ENCODE measurements around the gene C9orf43.
A peak's percentile ranks its signal among the peaks of the same experiment; 100 is the strongest.
"Not testable (repeated sequence)": the region's sequence is repeated elsewhere in the genome, so short reads cannot be mapped to it uniquely, and the experiment has no call there.

The C9orf43 gene

GRCh38 chr9:113417370-113417769, 6.8 kb downstream of the C9orf43 start:
- DNase-seq: no peak

GRCh38 chr9:113421726-113422125, 11.2 kb downstream of the C9orf43 start:
- no peak for DNase-seq

- no peak for DNase-seq
Measured at GRCh38 chr9:113425072-113425471, 14.5 kb downstream of the C9orf43 start.

DNA sequence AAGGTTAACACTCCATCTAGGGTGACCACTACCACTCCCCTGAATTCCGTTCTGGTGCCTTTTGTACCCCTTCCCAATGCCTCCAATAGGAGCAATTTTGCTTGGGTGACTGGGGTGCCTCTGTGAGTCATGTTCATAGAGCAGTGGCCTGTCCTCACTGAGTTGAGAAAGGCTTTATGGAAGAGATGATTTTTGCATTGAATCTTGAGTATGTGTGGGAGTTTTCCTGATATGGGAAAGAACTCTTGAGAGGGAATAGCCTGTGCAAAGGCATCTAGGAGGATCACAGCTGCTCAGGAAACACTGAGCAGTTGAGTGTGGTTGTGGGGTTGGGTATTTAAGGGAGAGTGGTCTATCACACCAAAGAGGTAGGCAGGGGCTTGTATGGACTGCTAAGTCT, 16.2 kb downstream of the C9orf43 start:
- DNase-seq: no peak

DNA sequence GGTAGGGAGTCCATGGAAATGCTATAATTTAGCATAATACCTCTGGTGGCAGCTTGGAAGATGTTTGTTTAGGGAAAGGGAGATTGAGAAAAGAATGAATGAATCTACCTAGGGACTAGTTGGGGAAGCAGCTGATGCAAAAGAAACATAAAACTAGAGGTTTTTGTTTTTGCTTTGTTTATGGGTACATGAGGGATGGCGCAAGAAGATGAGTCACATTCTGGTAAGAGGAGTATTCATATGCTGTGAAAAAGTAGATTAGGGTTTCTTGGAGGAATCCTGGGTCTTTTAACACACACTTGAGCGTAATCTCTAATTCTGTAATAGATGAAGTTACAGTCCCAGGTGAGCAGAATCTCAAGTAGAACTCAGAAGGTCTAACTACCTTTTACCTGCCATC, 17.1 kb downstream of the C9orf43 start:
- no peak for DNase-seq

DNA sequence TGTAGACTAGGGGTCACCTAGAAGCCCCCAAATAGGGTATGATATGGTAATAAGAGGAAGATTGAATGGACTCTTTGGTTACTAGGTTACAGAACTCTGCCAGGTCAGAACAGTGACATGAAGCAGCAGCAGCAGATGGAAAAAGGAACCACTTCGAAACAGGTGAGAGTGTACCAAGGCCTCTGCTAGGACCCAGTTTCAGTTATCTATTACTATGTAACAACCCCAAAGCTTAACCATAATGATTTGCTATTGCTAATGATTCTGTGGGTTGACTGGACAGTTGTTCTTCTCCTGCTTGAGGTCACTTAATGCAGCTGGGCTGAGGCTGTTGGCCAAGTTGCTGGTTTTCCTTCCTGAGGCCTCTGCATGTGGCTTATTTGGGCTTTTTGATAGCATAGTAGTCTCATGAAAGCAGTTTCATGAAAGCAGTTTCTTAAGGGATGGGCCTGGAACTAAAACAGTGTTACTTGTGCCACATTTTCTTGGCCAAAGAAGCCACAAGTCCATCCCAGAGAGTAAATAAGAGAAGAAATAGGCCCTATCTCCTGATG, 17.6 kb downstream of the C9orf43 start:
- no peak for DNase-seq

GRCh38 chr9:113431191-113431590, 20.6 kb downstream of the C9orf43 start:
- DNase-seq: no peak

DNA sequence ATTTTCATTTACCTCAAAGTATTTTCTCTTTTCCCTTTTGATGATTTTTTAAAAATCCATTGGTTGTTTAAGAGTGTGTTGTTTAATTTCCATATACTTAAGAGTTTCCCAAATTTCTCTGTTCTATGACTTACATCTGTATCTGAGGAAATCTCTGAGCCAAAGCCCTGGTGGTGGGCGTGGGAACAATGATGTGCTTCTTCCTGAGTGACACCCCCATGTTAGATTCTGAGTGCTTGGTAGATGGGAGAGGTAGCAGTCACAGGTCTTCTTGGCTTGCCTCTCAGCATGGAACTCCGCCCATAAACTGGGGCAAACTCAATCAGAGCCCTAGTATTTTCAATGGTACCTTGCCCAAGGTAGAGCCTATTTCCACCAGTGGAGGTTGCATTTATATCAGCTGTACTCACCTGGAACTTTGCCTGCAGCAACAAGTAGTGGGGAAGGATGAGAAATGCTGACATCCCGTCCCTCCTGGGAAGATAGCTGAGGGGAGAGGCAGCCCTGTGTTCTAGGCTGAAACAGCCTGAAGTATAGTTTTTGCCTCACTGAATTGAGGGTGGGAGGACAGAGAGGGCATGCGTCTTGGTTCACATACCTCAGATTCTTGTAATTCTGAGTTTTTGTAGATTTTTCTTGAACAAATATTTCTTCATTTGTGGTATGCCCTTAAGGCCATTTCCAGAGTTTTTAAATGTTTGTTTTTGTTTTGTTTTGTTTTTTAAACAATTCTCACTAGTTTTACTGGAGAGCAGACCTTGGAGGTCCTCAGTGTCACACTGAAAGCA, 26.4 kb downstream of the C9orf43 start:
- DNase-seq: no peak

DNA sequence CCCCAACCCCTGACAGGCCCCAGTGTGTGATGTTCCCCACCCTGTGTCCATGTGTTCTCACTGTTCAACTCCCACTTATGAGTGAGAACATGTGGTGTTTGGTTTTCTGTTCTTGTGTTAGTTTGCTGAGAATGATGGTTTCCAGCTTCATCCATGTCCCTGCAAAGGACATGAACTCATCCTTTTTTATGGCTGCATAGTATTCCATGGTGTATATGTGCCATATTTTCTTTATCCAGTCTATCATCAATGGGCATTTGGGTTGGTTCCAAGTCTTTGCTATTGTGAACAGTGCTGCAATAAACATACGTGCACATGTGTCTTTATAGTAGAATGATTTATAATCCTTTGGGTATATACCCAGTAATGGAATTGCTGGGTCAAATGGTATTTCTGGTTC, 27.2 kb downstream of the C9orf43 start:
- DNase-seq: not testable (repeated sequence)

DNA sequence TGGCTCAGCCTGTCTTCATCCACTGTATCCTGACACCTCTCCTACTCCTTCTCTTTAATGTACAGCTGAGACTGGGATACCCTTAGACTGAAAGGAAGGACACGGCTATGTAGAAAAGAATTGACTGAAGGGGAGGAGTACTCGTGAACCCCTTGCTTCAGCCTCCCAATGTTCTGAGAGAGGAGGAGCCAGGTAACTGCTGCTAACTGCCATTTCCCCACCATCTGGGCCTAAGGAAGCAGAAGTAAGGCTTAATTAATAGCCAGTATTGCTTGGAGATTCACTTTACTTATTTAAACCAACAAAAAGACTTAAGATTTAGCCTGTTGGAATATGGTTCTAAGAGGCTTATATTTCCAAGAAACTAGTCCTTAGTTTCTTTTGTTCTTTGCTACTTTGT, 34.2 kb downstream of the C9orf43 start:
- no peak for DNase-seq

- peak; percentile 16 for DNase-seq
Measured at GRCh38 chr9:113446323-113446740, 35.8 kb downstream of the C9orf43 start.

- no peak for DNase-seq
Measured at GRCh38 chr9:113449376-113449775, 38.8 kb downstream of the C9orf43 start.

GRCh38 chr9:113452113-113452605, 41.6 kb downstream of the C9orf43 start:
- DNase-seq: no peak

DNA sequence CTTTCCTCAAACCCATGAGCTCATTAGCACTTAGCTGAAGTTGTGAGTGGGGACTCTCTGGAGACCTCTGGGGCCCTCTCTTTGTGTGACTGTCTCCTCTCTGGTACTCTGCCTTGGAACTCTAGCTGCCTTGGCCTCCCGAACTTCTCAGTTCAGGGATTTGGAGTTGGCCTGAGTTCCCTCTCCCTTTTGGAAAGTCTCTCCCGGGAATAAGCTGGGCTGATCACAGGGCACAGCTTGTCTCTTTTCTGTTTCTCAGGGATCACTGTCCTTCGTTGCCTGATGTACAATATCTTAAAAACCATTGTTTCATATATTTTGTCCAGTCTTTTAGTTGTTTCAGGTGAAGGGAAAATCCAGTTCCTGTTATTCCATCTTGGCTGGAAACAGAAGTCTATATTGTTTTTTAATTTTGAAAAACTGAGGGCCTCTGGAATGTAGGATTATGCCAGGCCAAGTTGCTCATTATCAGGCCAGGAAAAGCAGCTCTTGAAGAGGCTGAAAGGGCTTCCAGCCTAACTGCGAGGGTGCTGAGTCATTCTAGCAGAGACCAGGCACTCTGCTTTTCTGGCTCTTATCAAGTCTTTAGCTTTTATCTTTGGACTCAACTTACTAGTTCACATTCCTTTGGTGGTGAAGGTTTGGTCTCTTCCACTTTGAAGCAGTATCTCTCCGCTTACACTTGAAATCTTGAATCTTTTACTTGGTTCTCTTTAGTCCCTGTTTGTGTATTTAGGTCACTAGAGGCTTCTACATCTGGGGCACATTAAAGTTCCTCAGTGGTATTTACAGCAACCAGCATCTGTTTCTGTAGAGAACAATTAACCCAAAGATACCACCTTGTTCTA, 44.6 kb downstream of the C9orf43 start:
- no peak for DNase-seq

- DNase-seq: no peak
Measured at GRCh38 chr9:113456235-113456634, 45.7 kb downstream of the C9orf43 start.

DNA sequence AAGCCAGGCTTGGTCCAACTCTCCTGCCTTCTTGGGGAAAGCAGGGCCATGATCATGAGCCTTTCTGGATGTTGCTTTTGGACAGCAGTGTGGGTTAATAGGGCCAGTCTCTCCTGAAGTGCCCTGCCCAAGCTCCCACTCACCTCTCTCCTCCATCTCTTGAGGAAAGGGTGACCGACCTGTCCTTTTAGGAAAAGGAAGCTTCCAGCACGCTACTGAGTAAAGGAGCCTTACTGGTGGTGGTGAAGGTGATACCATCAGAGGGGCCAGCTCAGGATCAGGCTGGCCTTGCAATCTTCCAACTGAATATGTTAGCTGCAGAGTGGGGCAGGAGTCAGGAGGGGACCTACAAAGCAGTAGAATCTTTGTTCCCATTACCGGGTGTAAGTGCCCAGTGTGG, 50.7 kb downstream of the C9orf43 start:
- DNase-seq: no peak

DNA sequence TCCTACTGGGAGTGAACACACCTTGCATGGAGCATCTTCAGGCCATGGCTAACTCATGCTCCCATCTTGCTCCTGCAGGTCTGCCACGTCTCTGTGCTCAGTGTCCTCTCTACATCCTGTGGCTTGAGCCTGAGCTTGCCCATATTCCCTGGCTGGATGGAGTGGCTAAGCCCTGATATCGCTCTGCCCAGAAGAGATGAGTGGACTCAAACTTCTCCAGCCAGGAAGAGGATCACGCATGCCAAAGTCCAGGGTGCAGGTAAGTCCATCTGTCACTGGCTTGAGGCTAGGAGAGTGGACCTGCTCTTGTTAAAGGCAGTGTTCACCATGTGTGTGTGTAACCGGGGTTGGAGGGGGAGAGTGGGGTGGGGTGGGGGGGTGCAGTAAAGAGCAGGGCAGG, 51.4 kb downstream of the C9orf43 start:
- no peak for DNase-seq

DNA sequence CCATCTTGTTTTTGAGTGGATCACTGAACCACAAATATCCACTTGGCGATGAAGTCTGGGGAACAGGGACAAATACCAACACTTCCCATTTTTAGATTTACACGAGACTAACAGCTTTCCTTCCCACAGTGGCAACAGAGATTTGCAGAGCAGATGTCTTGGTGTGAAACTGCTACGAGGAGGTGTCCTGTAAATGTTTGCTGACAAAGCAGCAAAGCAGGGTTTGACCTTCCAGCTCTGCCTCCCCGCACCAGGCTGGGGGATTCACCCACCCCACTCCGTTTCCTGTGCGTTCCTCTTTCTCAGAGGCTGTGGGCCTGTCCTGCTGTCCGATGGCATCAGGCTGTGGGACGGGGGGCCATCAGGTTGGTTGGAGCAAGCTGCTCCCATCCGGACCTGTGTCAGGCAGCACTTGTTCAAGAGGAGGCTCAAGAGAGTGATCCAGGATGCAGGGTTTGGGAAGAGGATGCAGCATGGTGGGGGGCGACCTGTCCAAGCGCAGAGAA, 52.3 kb downstream of the C9orf43 start:
- no peak for DNase-seq

- DNase-seq: peak; percentile 83
Measured at GRCh38 chr9:113463418-113464285, 53.1 kb downstream of the C9orf43 start, which contains the start of gene RGS3. RGS3 (plus strand) TSS chr9:113463727; CDS start chr9:113463803, 76 bp downstream.

DNA sequence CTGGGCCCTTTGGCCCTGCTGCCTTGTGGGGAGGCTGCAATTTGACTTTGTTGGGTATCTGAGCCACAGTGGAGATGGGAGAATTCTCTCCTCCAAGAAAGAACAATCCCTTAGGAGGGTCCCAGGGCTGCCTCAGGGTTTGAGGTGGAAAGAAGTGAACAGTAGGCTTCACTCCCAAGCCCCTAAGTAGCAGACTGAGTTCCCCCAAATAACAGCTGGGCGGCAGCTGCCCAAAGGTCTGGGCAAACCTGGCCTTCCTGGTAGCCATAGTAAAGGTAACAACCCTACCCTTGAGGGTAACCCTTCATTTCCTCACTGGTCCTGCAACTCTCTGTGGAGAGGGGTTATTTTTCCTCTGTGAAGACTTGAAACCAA, 53.7 kb downstream of the C9orf43 start:
- DNase-seq: no peak

- peak; percentile 20 for DNase-seq
Measured at GRCh38 chr9:113465599-113466140, 55.1 kb downstream of the C9orf43 start.

GRCh38 chr9:113467183-113467582, 56.6 kb downstream of the C9orf43 start:
- DNase-seq: no peak
